HG03469 (cell line): ENCODE results near the gene PIGZ.

Source experiments
- ATAC-seq: cut with Tn5 transposase; IDR thresholded peaks from one replicate; pipeline ENCODE4 v1.9.1; 2021; ENCODE audit warnings: mild to moderate bottlenecking, moderate library complexity, moderate number of reproducible peaks; ENCODE audit not compliant: unreplicated experiment

PIGZ gene

DNA sequence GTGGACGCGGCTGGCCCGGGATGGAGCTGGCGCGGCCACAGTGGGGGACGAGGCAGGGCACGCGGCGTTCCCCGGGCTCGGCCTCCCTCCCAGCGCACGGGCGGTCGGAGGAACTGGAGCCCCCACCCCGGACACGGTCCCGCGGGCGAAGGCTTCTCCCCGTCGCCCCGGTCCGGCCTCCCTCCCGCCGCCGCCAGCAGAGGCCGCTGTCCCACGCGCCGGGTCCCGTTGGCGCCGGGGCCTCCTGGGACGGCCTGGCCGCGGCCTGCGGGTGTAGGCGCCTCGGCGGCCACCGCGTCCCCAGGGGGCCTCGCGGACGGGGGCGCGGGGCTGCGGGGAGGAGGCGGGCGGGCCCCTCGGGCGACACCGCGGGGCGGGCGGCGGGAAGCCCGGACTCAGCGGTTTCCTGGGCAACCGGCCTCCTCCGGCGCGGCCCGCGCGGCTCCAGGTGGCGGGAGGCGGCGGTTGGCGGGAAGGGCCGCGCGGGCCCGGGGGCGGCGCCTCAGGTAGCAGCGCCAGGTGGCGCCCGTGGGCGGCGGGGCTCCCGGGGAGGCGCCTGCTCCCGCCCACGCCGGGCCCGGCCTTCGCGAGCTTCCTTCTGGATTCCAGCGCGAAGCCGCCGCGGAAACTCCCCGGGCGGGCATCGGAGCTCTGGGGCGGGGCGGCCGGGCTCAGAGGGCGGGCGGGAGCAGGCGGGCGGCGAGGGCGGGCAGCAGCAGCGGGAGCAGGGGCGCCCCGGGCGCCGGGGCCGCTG is 34.2 kb upstream of the PIGZ start:
- ATAC-seq: peak; percentile 56

DNA sequence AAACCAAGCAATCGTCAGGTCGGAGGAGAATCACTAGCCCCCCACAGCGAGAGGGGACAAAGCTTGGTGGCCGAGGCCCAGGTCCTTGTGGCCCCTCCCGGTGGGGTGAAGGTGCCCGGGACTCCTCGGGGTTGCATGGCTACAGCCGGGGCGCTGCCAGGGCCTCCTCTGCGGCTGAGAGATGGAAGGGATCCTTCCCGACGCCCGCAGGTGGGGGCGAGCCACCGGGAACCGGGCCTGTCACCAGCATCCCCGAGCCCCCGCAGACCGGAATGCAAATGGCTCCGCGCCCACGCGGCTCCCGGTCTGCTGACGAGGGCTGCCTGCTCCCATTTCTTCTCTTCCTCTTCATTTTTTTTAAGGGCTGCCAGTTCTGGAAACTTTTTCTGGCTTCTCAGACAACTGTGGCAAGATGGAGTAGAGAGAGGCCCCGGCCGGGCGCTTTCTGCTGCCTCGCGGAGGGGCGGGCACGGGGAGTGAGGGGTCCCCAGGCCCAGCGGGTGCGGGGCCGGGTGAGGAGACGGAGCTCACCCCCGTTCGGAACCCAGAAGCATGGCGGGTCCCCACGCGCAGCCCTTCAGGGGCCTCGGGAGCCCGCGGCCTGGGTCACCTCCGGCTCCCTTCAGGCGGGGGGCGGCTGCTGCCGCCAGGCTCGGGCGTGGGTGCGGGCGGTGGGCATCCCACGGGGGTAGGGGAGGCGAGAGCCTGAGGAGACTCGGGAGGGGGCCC is 33.5 kb upstream of the PIGZ start:
- ATAC-seq: no peak

DNA sequence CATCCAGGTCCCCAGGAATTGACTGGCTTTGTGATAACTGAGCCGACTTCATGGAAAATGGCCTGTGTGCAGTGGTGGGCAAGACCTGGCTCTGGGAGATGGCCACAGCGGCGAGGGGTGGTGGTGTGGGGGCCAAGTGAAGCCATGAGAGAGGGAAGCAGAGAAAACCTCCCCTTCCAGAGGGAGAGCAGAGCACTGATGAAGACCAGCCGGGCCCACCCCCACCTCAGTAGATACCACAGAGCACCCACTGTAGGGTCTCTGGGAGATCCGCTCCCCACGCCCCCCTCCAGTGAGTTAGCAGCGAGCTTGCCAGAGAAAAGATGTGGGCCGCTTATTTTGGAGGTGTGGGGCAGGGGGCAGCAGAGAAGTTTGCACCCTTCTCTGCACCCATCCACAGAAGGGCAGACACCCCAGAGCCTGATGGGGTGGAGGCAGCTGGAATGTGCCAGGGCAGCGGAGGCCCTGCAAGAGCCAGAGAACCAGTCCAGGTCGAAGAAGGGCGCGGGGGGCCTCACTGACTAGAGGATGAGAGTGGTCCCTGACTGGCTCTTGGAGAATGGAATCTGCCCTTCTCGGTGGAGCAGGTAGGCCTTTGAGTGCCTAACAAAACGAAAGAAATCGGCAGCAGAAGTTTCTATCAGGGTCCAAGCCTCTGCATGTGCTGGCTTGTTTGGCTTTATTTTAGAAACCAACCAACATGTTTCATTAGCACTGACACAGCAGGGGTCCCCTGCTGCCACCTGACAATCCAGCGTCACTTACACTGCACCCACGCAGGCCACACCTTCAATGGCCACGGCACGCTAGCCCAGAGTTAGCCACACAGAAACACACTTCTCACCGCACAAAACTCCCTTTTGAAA is 32.7 kb upstream of the PIGZ start:
- no peak for ATAC-seq

DNA sequence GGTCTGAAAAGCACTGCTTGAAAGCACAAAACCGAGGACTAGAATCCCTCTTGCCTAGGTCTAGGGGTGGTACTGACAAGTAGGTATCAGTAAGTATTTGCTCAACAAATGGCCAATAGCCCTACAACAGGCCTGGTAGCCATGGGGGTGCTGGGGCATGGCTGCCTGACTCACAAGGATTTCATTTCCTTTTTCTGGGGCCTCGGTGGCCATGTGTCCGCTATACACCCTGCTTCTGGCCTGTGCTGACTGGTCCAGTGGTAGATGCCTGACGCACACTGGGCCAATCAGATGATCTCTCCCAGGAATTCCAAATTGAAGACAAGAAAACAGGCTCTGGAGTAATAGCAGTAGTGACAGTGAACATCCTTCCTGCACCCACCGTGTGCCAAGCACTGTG is 31.6 kb upstream of the PIGZ start:
- ATAC-seq: no peak

DNA sequence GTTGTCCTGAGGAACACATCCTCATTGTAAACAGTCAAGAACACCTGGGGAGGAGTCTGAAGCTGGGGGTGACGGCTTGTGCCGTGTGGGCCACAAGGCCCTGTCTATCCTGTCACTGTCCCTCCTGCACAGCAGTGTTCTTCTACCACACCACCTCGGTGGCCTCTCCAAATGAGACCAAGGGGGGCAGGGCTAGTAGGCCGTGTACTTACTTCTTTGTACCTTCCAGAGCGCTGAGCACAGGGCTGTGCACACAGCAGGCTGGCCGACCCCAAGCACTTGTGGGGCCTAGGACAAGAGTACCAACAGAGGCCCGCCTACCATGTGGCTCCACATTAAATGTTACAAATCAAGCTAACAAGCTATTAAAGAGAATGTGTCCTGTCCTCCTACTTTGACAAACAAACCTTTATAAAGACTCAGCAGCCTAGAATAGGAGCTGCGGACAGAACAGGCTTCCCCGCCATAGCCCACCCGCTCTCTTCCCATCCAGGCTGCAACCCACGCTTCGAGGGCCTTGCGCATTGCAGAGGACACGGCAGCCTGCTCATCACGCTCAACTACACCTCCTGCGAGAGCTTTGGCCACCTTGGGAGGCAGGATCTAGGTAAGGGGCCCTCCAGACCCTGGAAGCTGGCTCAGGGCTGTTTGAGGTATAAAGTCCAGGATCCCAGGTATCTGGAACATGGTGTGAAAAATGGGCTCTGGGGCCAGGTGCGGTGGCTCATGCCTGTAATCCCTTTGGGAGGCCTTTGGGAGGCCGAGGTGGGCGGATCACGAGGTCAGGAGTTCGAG is 30.5 kb upstream of the PIGZ start:
- no peak for ATAC-seq

DNA sequence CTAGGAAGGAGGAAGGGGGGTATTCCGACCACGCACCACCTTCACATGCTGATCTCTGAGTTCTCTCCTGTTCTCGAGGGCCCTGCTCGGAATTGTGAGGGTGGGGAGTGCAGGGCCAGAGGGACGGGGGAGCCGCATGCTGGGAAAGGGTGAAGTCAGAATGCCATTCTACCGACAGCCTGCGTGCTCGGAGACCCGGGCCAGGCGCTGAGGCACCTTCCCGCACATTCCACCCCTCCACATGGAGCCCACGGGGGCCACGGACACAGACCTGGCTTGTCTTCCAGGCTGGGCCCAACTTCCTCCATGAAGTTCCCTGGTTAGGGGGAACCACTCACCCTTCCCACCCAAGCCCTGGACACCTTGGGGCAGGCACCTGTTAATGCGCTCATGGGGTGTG is 28.7 kb upstream of the PIGZ start:
- ATAC-seq: no peak

DNA sequence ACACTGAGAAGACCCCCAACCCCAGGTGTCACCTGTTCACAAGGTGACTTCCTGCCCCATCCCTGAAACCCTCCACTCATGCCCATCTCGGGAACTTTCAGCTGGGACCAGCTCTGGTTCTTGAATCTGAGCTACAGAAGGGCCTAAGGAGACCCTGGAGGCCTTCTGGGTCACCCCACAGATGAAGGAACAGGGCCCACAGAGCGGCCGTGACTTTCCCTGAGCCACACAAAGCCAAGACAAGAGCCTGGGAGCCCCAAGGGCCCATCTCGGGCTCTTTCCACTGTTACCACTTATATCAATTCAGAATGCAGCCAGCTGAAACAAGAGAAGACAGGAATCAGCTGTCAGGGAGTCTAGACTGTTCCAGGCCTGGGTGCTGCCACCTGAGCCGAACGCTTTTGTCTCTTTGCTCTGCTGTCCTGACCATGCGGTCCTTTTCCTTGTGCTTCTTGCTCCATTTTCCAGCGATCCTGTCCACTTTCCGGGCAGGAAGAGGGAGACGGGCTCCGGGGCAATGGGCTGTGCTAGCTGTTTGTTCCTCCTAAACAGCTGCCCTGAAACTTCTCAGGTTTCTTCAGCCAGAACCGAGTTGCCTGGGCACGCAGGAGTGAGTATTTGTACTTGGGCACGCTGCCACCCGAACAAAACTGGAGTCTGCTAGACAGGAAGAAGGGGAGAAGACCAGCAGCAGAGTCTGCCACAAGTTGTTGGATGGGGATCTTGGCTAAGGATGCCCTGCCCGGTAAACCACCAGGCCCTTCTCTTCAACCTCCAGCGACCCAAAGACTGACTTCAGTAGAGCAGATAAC is 28.0 kb upstream of the PIGZ start:
- ATAC-seq: no peak

DNA sequence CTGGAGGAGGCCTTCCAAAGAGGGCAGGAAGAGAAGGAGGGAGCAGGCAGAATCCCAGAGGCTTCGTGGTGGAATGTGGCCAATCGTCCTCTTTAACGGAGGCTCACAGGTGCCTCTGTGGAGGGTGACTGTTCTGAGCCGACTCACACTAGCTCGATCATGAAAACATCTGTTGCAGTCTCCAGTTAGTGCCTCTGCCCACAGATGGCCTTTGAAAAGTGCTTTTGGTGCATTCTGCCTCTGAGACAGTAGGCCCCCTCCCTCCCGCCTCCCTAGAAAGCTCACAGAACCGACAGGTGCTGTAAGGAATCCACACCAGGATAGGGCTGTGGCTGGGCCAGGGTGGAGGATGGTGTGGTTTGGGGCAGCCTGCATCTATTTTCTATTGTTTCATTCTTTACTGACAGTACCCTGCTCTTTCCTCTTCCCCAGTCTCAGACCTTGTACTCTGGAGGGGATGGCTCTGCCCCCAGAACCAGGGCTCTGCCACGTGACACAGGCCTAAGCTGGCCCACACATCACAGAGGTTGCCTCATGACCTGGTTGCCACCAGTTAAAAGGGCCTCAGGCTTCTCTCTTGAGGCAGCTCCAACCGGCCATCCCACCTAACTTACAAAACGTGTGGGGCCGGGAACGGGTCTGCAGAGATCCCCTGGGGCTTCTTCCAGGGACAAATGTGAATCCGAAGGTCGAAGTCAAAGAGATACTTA is 27.2 kb upstream of the PIGZ start:
- no peak for ATAC-seq

DNA sequence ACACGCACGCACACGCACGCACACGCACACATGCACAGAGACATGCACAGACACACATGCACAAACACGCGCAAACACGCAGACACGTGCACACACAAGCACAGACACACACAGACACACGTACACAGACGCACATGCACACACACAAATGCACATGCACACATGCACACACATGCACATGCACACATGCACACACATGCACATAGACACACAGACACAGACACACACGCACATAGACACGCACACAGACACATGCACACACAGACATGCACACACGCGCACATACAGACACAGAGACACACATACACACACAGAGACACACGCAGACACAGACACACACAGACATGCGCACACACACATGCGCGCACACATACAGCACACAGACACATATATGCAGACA is 26.4 kb upstream of the PIGZ start:
- no peak for ATAC-seq

DNA sequence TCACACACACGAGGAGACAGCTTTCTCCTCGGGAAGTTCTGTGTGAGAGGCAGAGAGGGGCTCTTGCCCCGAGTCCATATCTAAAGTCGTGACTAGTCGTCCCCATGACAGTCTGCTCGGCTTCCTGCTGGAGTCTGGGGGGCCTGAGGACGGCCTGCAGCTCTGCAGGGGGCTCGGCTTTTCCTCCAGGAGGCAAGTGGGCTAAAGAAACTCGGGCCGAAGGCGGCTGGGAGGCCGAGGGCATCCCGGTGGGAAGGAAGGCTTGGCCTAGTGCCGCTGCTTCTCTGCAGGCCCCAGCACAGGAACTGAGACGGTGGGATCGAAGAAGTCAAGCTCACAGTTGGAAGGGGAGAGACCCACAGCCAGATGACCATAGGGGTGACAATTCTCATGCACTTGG is 25.4 kb upstream of the PIGZ start:
- ATAC-seq: no peak

DNA sequence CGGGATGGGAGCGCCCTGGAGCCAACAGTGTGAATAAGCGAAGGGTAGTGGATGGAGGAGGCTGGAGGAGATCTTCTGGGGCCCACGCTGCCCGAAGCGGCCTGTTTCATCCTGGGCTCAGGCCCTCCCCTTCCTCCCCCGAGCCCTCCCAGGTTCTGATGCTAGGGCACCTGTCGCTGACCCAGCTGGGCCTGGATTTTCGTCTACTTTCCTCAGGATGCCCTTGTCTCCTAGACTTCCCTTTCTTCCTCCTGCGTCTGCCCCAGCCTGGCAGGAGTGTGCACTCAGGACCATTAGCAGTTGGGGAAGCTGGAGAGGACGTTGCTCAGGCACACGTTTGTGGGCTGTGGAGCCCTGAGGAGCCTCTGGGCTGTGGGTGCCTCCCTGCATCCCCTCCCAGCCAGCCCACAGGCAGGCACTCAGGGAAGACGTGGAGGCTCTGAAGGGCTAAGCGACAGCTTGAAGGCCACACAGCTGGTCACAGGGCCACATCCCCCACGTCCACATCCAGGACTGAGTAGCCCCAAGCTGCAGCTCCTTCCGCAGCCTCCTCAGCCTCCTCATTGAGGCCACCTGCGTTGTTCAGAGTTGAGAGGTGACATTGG is 23.9 kb upstream of the PIGZ start:
- no peak for ATAC-seq

DNA sequence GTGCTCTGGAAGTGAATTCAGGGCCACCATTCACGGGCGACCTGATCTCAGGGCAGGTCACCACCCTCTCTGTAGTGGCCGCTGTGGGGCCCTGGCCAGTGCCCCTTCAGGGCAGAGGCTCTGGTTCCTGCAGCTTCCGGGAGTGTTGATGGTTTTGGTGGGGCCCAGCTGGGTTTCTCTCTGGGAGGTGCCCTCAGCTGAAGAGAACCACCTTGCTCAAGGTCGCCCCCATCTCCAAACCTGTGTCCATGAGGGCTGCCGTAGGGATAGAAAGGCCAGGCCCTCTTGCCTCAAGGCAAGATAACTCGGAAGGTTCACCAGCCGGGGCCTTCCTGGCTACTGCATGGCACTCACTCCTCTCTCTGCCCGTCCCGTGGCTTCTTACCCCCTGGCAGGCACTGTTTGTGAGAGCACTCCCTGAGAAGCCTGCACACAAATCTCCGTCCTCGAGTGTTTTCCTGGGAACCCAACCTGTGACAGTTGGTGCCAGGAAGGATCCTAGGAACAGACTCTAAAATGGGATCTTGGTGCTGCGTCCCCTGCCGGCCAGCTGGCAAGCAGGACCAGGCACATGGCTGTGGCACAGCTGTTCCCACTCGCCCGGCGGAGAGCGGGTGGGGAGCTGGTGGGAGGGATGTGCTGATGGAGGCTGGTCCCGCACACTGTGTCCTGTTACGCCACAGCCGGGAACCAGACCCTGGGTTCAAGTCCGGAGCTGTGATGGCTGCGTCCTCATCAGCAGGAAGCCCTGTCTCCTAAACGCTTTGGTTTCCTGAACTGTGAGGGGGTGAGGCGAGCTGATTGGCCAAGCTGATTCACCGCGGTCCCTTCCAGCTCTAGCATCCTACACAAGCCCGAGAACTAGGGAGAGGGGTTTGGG is 23.2 kb upstream of the PIGZ start:
- ATAC-seq: no peak

DNA sequence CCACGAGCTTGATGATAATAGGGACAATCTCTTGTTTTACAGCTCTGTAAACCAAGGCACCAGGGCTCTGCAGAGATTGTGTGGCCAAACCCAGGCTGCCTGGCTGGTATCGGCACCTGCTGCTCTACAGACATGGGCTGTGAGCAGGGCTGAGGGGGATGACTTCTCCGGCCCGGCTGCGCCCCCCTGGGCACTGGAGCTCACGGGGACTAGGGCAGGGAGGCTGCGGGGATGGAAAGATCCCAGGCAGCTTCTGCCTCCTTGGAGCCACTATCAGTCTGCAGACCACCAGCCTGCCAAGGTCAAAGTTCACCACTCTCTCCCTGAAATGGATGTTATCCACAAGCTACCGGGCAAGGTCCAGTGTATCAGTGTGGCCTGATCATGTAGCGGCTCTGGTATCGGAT is 22.0 kb upstream of the PIGZ start:
- ATAC-seq: no peak

DNA sequence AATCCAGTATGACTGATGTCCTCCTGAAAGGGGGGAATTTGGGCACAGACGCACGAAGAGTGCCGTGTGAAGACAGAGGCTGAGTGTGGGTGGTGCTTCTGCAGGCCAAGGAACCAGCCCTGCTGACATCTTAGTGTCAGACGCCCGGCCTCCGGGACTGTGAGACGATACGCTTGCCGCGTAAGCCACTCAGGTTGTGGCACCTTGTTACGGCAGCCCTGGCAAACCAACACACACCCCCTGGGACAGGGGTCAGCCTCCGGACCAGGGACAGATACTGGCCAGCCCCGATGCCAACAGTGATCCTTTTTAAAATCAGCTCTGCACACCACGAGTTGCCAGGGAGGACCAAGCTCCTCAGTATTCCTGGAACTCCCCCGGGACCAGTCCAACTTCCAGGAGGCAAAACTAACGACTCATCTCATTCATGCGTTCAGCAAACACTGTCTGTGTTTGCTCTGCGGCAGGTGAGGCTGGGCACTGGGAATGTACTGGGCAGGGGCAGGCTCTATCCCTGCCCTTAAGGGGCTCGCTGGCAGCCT is 21.2 kb upstream of the PIGZ start:
- ATAC-seq: no peak

DNA sequence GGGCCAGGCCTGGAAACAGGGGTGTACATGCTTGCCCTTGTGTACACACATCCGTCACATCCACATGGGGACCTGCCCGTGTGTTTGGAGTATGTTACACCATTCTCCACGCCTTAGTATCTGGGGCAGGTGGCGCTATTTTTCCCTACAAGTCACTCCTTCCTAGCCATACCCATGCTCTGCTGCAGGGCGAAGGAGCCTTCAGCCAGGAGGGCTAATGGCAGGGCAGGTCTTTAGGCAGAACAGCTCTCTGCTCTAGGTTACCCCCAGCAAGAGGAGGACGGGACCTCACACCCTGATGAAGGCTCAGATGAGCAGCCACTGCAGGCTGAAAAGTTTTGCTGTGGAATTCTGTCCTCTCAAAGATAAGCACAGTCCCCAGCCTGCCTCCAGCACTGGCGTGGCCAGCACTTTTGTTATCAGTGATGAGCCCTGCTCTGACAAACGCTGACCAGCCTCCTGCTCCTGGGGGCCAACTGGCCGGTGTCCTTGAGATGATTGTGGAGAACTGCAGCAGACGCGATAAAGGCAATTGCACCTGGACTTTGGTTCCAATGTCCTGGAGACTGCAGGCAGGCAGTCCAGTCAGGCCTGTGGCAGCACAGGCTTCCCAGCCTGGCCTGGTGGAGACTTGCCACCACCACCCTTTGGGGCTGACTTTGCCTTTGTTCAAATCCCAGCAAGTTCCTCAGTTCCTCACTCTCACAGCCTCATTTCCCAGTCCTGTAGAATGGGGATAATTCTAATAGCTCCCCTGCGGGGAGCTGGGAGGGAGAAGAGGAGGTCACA is 19.8 kb upstream of the PIGZ start:
- no peak for ATAC-seq

DNA sequence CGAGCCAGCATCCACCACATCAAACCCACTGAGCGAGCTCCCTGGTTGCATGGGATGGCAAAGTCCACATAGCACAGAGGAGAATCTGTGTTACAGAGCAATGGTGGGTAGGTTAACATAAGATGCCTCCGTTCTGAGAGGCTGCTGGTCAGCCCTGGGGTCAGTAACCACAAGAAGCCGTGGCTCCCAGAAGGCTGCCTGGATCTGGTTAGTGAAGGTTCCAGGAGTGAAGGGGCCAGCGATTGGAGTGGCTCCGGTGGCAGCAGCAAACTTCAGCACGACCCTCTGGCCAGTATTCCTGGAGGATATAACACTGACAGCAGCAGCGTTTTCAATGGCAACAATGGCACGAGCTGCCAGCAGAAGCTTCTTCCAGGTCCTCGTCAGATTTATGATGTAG is 18.4 kb upstream of the PIGZ start:
- no peak for ATAC-seq
